Activated T-cell treated with anti-CD3 and anti-CD28 coated beads, Interleukin-2, amount 50 U/mL, for 24 hours (primary cell): ENCODE measurements around the gene BLOC1S1.
"Not testable (repeated sequence)": the region's sequence is repeated elsewhere in the genome, so short reads cannot be mapped to it uniquely, and the experiment has no call there.

Experiments
- DNase-seq: peaks from one replicate; pipeline ENCODE4 v3.0.0-alpha.2; 2020
- H3K27ac Mint-ChIP-seq: 2 replicates; pipeline ENCODE4 v1.8.0; 2020; ENCODE audit warnings: mild to moderate bottlenecking, mixed read lengths
- H3K27me3 Mint-ChIP-seq: 2 replicates; pipeline ENCODE4 v1.8.0; 2020; ENCODE audit warnings: mixed read lengths
- H3K36me3 Mint-ChIP-seq: 2 replicates; pipeline ENCODE4 v1.8.0; 2020; ENCODE audit warnings: low read depth, mixed read lengths
- H3K4me1 Mint-ChIP-seq: 2 replicates; pipeline ENCODE4 v1.8.0; 2020; ENCODE audit warnings: low read depth, mixed read lengths
- H3K4me3 Mint-ChIP-seq: 2 replicates; pipeline ENCODE4 v1.8.0; 2020; ENCODE audit warnings: mild to moderate bottlenecking, moderate library complexity, mixed read lengths
- H3K9me3 Mint-ChIP-seq: 2 replicates; pipeline ENCODE4 v1.8.0; 2020; ENCODE audit warnings: mixed read lengths

The BLOC1S1 gene

GRCh38 chr12:55748230-55748993, 32.6 kb downstream of the BLOC1S1 start:
- no peak for DNase-seq
- Mint-ChIP-seq H3K36me3 (peaks cover 58% of the 10 kb centered on the region), H3K27ac (peak overlapping the region; percentile 55), H3K4me3 (no peak overlapping the region), H3K4me1 (peaks cover 20% of the 10 kb centered on the region), H3K9me3 (no peaks in the 10 kb centered on the region), H3K27me3 (no peaks in the 10 kb centered on the region)

GRCh38 chr12:55755246-55755645, 39.4 kb downstream of the BLOC1S1 start:
- Mint-ChIP-seq H3K36me3 (peaks cover 91% of the 10 kb centered on the region), H3K4me1 (peaks cover 18% of the 10 kb centered on the region), H3K27ac (peak overlapping the region; percentile 76), H3K4me3 (no peak overlapping the region), H3K9me3 (no peaks in the 10 kb centered on the region), H3K27me3 (no peaks in the 10 kb centered on the region)
- DNase-seq = no peak

GRCh38 chr12:55757701-55758100, 41.9 kb downstream of the BLOC1S1 start:
- Mint-ChIP-seq H3K4me1 (peaks cover 32% of the 10 kb centered on the region), H3K36me3 (peaks cover 88% of the 10 kb centered on the region), H3K27me3 (no peaks in the 10 kb centered on the region), H3K27ac (peak overlapping the region; percentile 70), H3K9me3 (peaks cover 2% of the 10 kb centered on the region), H3K4me3 (no peak overlapping the region)
- DNase-seq = no peak

GRCh38 chr12:55758575-55758974, 42.7 kb downstream of the BLOC1S1 start:
- H3K4me1 Mint-ChIP-seq = peaks cover 32% of the 10 kb centered on the region
- H3K36me3 Mint-ChIP-seq = peaks cover 87% of the 10 kb centered on the region
- H3K9me3 Mint-ChIP-seq, H3K4me3 Mint-ChIP-seq, H3K27me3 Mint-ChIP-seq, DNase-seq: not testable (repeated sequence)
- H3K27ac Mint-ChIP-seq = peak overlapping the region; percentile 70

- H3K27me3 Mint-ChIP-seq = no peaks in the 10 kb centered on the region
- H3K4me3 Mint-ChIP-seq = no peak overlapping the region
- DNase-seq = no peak
- peaks cover 85% of the 10 kb centered on the region for H3K36me3 Mint-ChIP-seq
- H3K27ac Mint-ChIP-seq = peak overlapping the region; percentile 95
- H3K4me1 Mint-ChIP-seq = peaks cover 25% of the 10 kb centered on the region
- H3K9me3 Mint-ChIP-seq = peaks cover 2% of the 10 kb centered on the region
These were observed 44.8 kb downstream of the BLOC1S1 start for GRCh38 chr12:55760663-55761062.

GRCh38 chr12:55762646-55763045, 46.8 kb downstream of the BLOC1S1 start:
- no peak overlapping the region for H3K4me3 Mint-ChIP-seq
- peaks cover 82% of the 10 kb centered on the region for H3K36me3 Mint-ChIP-seq
- peaks cover 2% of the 10 kb centered on the region for H3K9me3 Mint-ChIP-seq
- DNase-seq = no peak
- no peaks in the 10 kb centered on the region for H3K27me3 Mint-ChIP-seq
- no peak overlapping the region for H3K27ac Mint-ChIP-seq
- peaks cover 22% of the 10 kb centered on the region for H3K4me1 Mint-ChIP-seq

- peaks cover 76% of the 10 kb centered on the region for H3K36me3 Mint-ChIP-seq
- no peak overlapping the region for H3K4me3 Mint-ChIP-seq
- H3K9me3 Mint-ChIP-seq = no peaks in the 10 kb centered on the region
- H3K27me3 Mint-ChIP-seq = no peaks in the 10 kb centered on the region
- H3K4me1 Mint-ChIP-seq = peaks cover 11% of the 10 kb centered on the region
- no peak for DNase-seq
- peak overlapping the region; percentile 11 for H3K27ac Mint-ChIP-seq
These were observed 50.0 kb downstream of the BLOC1S1 start for GRCh38 chr12:55765736-55766290.

- Mint-ChIP-seq H3K27me3 (no peaks in the 10 kb centered on the region), H3K4me3 (no peak overlapping the region), H3K27ac (peak overlapping the region; percentile 40), H3K36me3 (peaks cover 80% of the 10 kb centered on the region), H3K4me1 (peaks cover 5% of the 10 kb centered on the region), H3K9me3 (no peaks in the 10 kb centered on the region)
- DNase-seq = no peak
These were observed 51.3 kb downstream of the BLOC1S1 start for GRCh38 chr12:55767156-55767555.
